ENCODE data around the gene SAMD1. TPM values are rescaled to one million over a fixed set of nuclear protein-coding genes. Genes with fewer than 3 reads are reported as not detected.

Gene SAMD1
- total RNA-seq, 1 donor, result 27.9 TPM

- Histone ChIP-seq H3K9me3 (ENCODE audit: low read depth, low read length) (peaks cover 6% of the 10 kb centered on the region), H3K79me2 (ENCODE audit: insufficient read depth, low read length) (no peaks in the 10 kb centered on the region), H4K20me1 (ENCODE audit: insufficient read depth, low read length) (no peaks in the 10 kb centered on the region), H2AFZ (ENCODE audit: low read length) (no peak overlapping the region), H3K4me3 (ENCODE audit: insufficient read depth, low read length) (no peak overlapping the region), H3K4me2 (ENCODE audit: insufficient read depth, low read length) (no peak overlapping the region), H3K36me3 (ENCODE audit: insufficient read depth, low read length) (peaks cover 24% of the 10 kb centered on the region), H3K27ac (ENCODE audit: low read depth, low read length) (no peak overlapping the region), H3K27me3 (ENCODE audit: insufficient read depth, low read length) (no peaks in the 10 kb centered on the region), H3K4me1 (ENCODE audit: insufficient read depth, low read length) (peaks cover 6% of the 10 kb centered on the region)
- TF ChIP-seq CTCF (IDR thresholded peaks at IDR 0.05; ENCODE audit: extremely low read depth, low read depth, low read length), result no peak
- DNase-seq (ENCODE audit: insufficient read length, low spot score, missing footprints), result peak; percentile 14
These were observed 4.3 kb upstream of the SAMD1 start for GRCh38 chr19:14094854-14095253.

GRCh38 chr19:14093117-14093823, 2.7 kb upstream of the SAMD1 start:
- H4K20me1 ChIP-seq (ENCODE audit: insufficient read depth, low read length), result peaks cover 11% of the 10 kb centered on the region
- no peak overlapping the region for H3K4me2 ChIP-seq (ENCODE audit: insufficient read depth, low read length)
- H3K27me3 ChIP-seq (ENCODE audit: insufficient read depth, low read length), result no peaks in the 10 kb centered on the region
- TF ChIP-seq CTCF (IDR thresholded peaks at IDR 0.05; ENCODE audit: extremely low read depth, low read depth, low read length), result no peak
- no peak overlapping the region for H3K27ac ChIP-seq (ENCODE audit: low read depth, low read length)
- peak; percentile 55 for DNase-seq (ENCODE audit: insufficient read length, low spot score, missing footprints)
- peaks cover 29% of the 10 kb centered on the region for H3K36me3 ChIP-seq (ENCODE audit: insufficient read depth, low read length)
- H2AFZ ChIP-seq (ENCODE audit: low read length), result no peak overlapping the region
- H3K79me2 ChIP-seq (ENCODE audit: insufficient read depth, low read length), result no peaks in the 10 kb centered on the region
- H3K4me1 ChIP-seq (ENCODE audit: insufficient read depth, low read length), result peaks cover 6% of the 10 kb centered on the region
- H3K4me3 ChIP-seq (ENCODE audit: insufficient read depth, low read length), result no peak overlapping the region
- peaks cover 6% of the 10 kb centered on the region for H3K9me3 ChIP-seq (ENCODE audit: low read depth, low read length)

- Histone ChIP-seq H3K4me1 (ENCODE audit: insufficient read depth, low read length) (peaks cover 6% of the 10 kb centered on the region), H3K9me3 (ENCODE audit: low read depth, low read length) (peaks cover 6% of the 10 kb centered on the region), H3K27ac (ENCODE audit: low read depth, low read length) (peak overlapping the region; percentile 56), H3K27me3 (ENCODE audit: insufficient read depth, low read length) (no peaks in the 10 kb centered on the region), H3K36me3 (ENCODE audit: insufficient read depth, low read length) (peaks cover 25% of the 10 kb centered on the region), H3K4me3 (ENCODE audit: insufficient read depth, low read length) (peak overlapping the region; percentile 79), H3K79me2 (ENCODE audit: insufficient read depth, low read length) (no peaks in the 10 kb centered on the region), H4K20me1 (ENCODE audit: insufficient read depth, low read length) (peaks cover 12% of the 10 kb centered on the region), H3K4me2 (ENCODE audit: insufficient read depth, low read length) (peak overlapping the region; percentile 95), H2AFZ (ENCODE audit: low read length) (no peak overlapping the region)
- DNase-seq (ENCODE audit: insufficient read length, low spot score, missing footprints), result peak; percentile 94
- TF ChIP-seq CTCF (IDR thresholded peaks at IDR 0.05; ENCODE audit: extremely low read depth, low read depth, low read length), result no peak
These were observed 1.4 kb upstream of the SAMD1 start for GRCh38 chr19:14091813-14092462.

- Histone ChIP-seq H3K27me3 (ENCODE audit: insufficient read depth, low read length) (no peaks in the 10 kb centered on the region), H2AFZ (ENCODE audit: low read length) (peak overlapping the region; percentile 68), H3K9me3 (ENCODE audit: low read depth, low read length) (peaks cover 6% of the 10 kb centered on the region), H3K4me2 (ENCODE audit: insufficient read depth, low read length) (peak overlapping the region; percentile 95), H4K20me1 (ENCODE audit: insufficient read depth, low read length) (peaks cover 12% of the 10 kb centered on the region), H3K4me1 (ENCODE audit: insufficient read depth, low read length) (peaks cover 6% of the 10 kb centered on the region), H3K27ac (ENCODE audit: low read depth, low read length) (peak overlapping the region; percentile 56), H3K36me3 (ENCODE audit: insufficient read depth, low read length) (peaks cover 18% of the 10 kb centered on the region), H3K79me2 (ENCODE audit: insufficient read depth, low read length) (no peaks in the 10 kb centered on the region), H3K4me3 (ENCODE audit: insufficient read depth, low read length) (peak overlapping the region; percentile 79)
- no peak for TF ChIP-seq CTCF (IDR thresholded peaks at IDR 0.05; ENCODE audit: extremely low read depth, low read depth, low read length)
- peak; percentile 75 for DNase-seq (ENCODE audit: insufficient read length, low spot score, missing footprints)
These were observed 696 bp upstream of the SAMD1 start for GRCh38 chr19:14091081-14091812.

Data from osteoblast (primary cell).